Bronchial epithelial cell (primary cell): ENCODE results near the gene ZNF775. TPM values are rescaled to one million over a fixed set of nuclear protein-coding genes. Genes with fewer than 3 reads are reported as not detected.

Experiments used
- DNase-seq: peaks from one replicate; pipeline ENCODE4 v3.0.0-alpha.2; 2010; ENCODE audit warnings: low read depth
- FAIRE-seq: peaks from 2 replicates; lab custom pipeline; 2011; peaks lifted over from hg19 to GRCh38; lab: Jason Lieb, UNC
- H3K27me3 ChIP-seq: 2 replicates; pipeline ENCODE4 v1.5.1; 2011; ENCODE audit warnings: low read length; ENCODE audit not compliant: control insufficient read depth, insufficient read depth
- H3K36me3 ChIP-seq: 2 replicates; pipeline ENCODE4 v1.5.1; 2011; ENCODE audit warnings: low read length; ENCODE audit not compliant: control insufficient read depth, insufficient read depth
- H3K4me3 ChIP-seq: 2 replicates; pipeline ENCODE4 v1.5.1; 2011; ENCODE audit warnings: mild to moderate bottlenecking, low read depth, low read length, control low read depth
- total RNA-seq: library from RNA; depleted of rRNA; stranded (reverse); fragments of >200 nt; gene quantifications from 2 replicates; pipeline ENCODE4 v1.2.1, GENCODE V29; 2014
- TF ChIP-seq, protein P1 (sequence below): IDR thresholded peaks from 2 replicates; pipeline ENCODE4 v1.5.1; 2011; ENCODE audit warnings: mild to moderate bottlenecking, moderate library complexity, low read length, control low read depth, inconsistent platforms; ENCODE audit not compliant: insufficient read depth, severe bottlenecking

ZNF775 gene
- total RNA-seq, 1 donor from 2014 or later = 3.2 TPM

GRCh38 chr7:150397346-150398107, 18.4 kb downstream of the ZNF775 start:
- H3K27me3 ChIP-seq = no peaks in the 10 kb centered on the region
- H3K36me3 ChIP-seq = no peaks in the 10 kb centered on the region
- H3K4me3 ChIP-seq = no peak overlapping the region
- DNase-seq = no peak
- no peak for FAIRE-seq
- TF ChIP-seq, protein P1, sequence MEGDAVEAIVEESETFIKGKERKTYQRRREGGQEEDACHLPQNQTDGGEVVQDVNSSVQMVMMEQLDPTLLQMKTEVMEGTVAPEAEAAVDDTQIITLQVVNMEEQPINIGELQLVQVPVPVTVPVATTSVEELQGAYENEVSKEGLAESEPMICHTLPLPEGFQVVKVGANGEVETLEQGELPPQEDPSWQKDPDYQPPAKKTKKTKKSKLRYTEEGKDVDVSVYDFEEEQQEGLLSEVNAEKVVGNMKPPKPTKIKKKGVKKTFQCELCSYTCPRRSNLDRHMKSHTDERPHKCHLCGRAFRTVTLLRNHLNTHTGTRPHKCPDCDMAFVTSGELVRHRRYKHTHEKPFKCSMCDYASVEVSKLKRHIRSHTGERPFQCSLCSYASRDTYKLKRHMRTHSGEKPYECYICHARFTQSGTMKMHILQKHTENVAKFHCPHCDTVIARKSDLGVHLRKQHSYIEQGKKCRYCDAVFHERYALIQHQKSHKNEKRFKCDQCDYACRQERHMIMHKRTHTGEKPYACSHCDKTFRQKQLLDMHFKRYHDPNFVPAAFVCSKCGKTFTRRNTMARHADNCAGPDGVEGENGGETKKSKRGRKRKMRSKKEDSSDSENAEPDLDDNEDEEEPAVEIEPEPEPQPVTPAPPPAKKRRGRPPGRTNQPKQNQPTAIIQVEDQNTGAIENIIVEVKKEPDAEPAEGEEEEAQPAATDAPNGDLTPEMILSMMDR = no peak

DNA sequence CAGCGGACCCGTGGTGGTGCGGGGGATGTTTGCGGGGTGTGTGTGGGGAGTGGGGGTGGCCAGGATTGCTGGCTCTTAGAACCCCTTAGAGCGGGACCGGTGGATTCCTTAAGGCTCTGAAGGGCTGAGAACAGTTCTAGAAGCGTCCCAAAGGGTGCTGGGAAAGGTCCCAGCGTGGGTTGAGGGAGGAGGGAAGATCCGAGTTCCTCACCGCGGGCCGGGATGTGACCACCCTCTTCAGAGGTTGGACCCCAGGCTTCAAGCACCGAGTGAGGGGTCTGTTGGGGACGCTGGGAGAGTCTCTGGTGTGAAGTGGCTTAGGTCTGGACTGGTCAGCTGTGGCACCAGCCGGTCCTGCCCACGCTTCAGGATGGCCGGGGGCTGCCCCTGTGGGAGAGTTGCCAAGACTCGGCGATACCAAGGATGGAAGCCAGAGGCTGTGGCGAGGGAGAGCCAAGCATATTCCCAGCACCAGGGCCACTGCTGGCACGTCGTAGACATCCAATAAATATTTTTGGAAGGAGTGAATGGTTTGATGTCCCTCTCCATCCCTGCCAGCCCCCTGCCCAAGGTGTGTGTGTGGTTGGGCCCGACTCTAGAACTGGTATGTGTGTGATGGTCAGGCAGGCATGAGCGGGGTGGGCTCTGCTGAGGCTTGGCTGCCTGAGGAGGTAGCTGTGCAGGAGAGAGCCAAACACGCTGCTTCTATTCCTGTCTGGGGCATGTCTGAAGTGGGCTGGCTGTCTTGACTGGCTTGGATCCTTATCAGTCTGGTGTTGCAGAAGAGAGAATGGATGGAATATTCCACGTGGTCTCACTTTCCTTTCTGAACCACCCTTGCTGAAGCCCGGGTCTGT, 19.2 kb downstream of the ZNF775 start:
- Histone ChIP-seq H3K27me3 (no peaks in the 10 kb centered on the region), H3K4me3 (no peak overlapping the region), H3K36me3 (no peaks in the 10 kb centered on the region)
- DNase-seq (no peak), FAIRE-seq (no peak)
- TF ChIP-seq, protein P1 = no peak

DNA sequence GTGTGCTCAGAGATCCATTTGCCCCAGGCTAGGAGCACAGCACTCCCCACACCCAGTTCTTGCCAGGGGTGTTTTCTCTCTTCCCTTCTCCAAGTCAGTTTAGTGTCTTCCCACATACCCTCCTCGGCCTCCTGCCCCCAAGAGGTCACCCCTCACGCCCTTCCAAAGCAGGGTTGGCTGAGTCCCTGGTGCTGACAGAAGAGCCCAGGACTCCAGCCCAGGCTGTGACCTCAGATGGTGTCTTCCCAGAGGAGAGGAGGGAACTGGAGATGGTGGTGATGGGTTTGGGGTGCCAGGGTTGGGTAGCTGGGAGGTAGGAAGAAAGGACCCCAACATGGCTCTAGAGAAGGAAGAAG, 19.8 kb downstream of the ZNF775 start:
- FAIRE-seq = peak; percentile 28
- H3K4me3 ChIP-seq = no peak overlapping the region
- DNase-seq = no peak
- no peaks in the 10 kb centered on the region for H3K36me3 ChIP-seq
- TF ChIP-seq, protein P1 = no peak
- no peaks in the 10 kb centered on the region for H3K27me3 ChIP-seq

- H3K4me3 ChIP-seq = no peak overlapping the region
- TF ChIP-seq, protein P1 = no peak
- no peaks in the 10 kb centered on the region for H3K27me3 ChIP-seq
- no peaks in the 10 kb centered on the region for H3K36me3 ChIP-seq
- FAIRE-seq = no peak
- DNase-seq = no peak
Observed at GRCh38 chr7:150399421-150400007, 20.4 kb downstream of the ZNF775 start.

DNA sequence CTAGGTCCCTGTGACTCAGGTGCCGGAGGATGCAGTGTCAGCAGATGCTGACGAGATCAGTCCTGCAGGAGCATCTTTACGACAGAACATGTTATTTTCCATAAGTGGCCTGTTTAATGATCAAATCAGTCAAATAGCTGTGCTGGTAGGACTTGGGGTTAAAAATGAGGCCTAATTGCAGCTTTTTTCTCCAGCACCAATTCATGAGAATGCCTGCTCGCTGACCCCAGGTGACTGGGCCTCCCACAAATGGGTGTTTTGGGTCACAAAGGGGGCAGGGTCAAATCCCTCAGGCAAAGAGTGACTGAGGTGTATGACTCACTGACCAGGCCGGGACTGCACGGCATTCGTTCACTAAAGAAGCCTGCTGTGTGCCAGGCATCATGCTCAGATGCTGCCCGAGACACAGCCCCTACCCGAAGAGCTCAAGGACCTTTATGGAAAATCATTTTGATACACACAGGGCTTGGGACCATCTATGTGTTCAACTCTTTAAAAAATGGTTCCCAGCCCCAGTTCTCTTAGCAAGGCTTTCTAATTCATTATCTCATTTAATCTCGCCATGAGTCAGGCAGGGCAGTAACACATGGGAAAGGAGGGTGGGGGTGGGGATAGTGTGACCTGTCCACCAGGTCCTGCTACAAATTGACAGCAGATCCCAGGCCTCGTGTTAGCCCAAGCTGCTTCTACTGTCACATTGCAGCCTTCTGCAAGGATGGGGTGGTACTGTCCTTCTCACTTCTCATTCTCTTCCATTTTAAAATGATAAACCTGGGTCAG, 21.1 kb downstream of the ZNF775 start:
- no peaks in the 10 kb centered on the region for H3K36me3 ChIP-seq
- TF ChIP-seq, protein P1 = no peak
- FAIRE-seq = no peak
- no peak overlapping the region for H3K4me3 ChIP-seq
- no peaks in the 10 kb centered on the region for H3K27me3 ChIP-seq
- peak; percentile 68 for DNase-seq
